Testis (tissue), 2 donors: Measurements from ENCODE around the gene NRXN3.

Experiments
- POLR2A ChIP-seq: fragments of 450-650 bp; IDR thresholded peaks from one replicate; pipeline ENCODE4 v1.6.1; 2017; ENCODE audit warnings: antibody characterized with exemption, mild to moderate bottlenecking, moderate library complexity
- TF ChIP-seq, protein P1 (sequence below), 3 experiments: fragments of 450-650 bp in 2 of 3; fragments of 200-600 bp in 1 of 3; sonication (generic) in 1 of 3; IDR thresholded peaks; one replicate each; pipeline ENCODE4 v1.5.1; 2016 to 2019; ENCODE audit warnings: antibody characterized with exemption in 3 of 3, mild to moderate bottlenecking in 2 of 3, moderate library complexity in 1 of 3

DNA sequence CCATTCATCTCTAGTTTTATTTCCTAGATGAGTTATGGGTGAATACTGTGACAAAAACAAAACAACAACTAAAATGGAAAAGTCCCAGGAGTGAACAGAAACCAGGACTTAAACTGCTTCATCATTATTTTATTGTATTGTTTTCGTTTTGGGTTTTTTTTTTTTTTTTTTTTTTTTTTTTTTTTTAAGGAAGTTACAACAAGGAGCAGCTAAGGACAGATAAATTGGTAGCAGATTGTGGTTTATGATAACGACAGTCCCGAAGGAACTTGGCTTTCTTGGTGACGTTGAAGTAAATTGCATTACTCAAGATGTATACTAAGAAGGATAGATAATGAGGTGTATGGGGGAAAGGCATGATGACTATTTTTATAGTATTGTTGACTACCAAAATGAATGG lies 866.3 kb downstream of the NRXN3 start:
- TF ChIP-seq, protein P1, sequence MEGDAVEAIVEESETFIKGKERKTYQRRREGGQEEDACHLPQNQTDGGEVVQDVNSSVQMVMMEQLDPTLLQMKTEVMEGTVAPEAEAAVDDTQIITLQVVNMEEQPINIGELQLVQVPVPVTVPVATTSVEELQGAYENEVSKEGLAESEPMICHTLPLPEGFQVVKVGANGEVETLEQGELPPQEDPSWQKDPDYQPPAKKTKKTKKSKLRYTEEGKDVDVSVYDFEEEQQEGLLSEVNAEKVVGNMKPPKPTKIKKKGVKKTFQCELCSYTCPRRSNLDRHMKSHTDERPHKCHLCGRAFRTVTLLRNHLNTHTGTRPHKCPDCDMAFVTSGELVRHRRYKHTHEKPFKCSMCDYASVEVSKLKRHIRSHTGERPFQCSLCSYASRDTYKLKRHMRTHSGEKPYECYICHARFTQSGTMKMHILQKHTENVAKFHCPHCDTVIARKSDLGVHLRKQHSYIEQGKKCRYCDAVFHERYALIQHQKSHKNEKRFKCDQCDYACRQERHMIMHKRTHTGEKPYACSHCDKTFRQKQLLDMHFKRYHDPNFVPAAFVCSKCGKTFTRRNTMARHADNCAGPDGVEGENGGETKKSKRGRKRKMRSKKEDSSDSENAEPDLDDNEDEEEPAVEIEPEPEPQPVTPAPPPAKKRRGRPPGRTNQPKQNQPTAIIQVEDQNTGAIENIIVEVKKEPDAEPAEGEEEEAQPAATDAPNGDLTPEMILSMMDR (IDR thresholded peaks at IDR 0.05): no peak
- TF ChIP-seq POLR2A: no peak
